Ishikawa (cell line): ENCODE measurements around the gene RAB11FIP5.

Source experiments
- CEBPB ChIP-seq: IDR thresholded peaks from 2 replicates; pipeline ENCODE4 v1.6.1; 2012
- EP300 ChIP-seq: IDR thresholded peaks from 2 replicates; pipeline ENCODE4 v1.6.1; 2012; ENCODE audit warnings: borderline replicate concordance
- MAX ChIP-seq: IDR thresholded peaks from 2 replicates; pipeline ENCODE4 v1.6.1; 2012
- RAD21 ChIP-seq: IDR thresholded peaks from 2 replicates; pipeline ENCODE4 v1.6.1; 2012; ENCODE audit warnings: low read depth
- ZBTB7A ChIP-seq: IDR thresholded peaks from 2 replicates; pipeline ENCODE4 v1.6.1; 2012; ENCODE audit warnings: low read depth

DNA sequence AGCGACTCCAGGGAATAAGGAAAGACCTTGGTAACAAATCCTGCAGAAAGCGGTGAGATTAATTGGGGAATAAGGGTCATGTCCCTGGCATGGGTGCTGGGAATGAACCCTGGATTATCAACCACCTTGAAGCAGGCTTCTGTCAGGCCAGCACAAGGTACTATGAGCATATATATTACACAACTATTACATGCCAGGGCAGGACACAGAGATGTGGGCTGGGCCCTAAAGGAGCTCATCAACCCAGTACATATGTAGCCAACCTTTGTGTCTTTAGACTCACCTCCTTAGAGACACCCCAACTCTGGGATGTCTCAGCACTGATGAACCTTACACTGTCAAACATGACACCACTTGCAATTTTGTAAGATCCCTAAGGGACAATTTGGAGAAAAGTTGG lies 44.6 kb downstream of the RAB11FIP5 start:
- TF ChIP-seq MAX (no peak), RAD21 (no peak), ZBTB7A (no peak), EP300 (no peak), CEBPB (no peak)
